Measurements from ENCODE around the gene UIMC1.

DNA sequence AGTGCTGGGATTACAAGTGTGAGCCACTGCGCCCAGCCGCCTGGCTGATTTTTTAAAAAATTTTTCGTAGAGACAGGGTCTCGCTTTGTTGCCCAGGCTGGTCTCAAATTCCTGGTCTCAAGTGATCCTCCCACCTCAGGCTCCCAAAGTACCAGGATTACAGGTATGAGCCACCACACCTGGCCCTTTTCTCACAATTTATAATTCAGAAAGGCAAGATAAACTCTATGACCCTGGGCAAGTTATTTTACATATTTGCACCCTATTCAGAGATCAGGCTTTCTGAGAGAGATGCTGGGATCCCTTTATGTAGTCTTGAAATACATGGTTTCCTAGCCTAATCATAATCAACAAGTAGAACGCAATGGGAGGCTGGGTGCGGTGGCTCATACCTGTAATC lies 36.5 kb upstream of the UIMC1 start:
- TF ChIP-seq, protein P1, sequence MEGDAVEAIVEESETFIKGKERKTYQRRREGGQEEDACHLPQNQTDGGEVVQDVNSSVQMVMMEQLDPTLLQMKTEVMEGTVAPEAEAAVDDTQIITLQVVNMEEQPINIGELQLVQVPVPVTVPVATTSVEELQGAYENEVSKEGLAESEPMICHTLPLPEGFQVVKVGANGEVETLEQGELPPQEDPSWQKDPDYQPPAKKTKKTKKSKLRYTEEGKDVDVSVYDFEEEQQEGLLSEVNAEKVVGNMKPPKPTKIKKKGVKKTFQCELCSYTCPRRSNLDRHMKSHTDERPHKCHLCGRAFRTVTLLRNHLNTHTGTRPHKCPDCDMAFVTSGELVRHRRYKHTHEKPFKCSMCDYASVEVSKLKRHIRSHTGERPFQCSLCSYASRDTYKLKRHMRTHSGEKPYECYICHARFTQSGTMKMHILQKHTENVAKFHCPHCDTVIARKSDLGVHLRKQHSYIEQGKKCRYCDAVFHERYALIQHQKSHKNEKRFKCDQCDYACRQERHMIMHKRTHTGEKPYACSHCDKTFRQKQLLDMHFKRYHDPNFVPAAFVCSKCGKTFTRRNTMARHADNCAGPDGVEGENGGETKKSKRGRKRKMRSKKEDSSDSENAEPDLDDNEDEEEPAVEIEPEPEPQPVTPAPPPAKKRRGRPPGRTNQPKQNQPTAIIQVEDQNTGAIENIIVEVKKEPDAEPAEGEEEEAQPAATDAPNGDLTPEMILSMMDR (IDR thresholded peaks at IDR 0.05) = no peak
- no peak for TF ChIP-seq POLR2AphosphoS5 (IDR thresholded peaks at IDR 0.05)
